Astrocyte (in vitro differentiated cells and primary cell): ENCODE data around the gene CLEC2A. TPM values are rescaled to one million over a fixed set of nuclear protein-coding genes. Genes with fewer than 3 reads are reported as not detected.

Source experiments
- DNase-seq: peaks from one replicate; pipeline ENCODE4 v3.0.0-alpha.2; 2010; ENCODE audit warnings: low read depth
- FAIRE-seq: peaks from 2 replicates; lab custom pipeline; 2011; peaks lifted over from hg19 to GRCh38; lab: Jason Lieb, UNC
- H2AFZ ChIP-seq: 2 replicates; pipeline ENCODE4 v1.6.0; 2012; ENCODE audit warnings: low read depth, low read length, inconsistent platforms
- H3K27ac ChIP-seq: 2 replicates; pipeline ENCODE4 v1.5.1; 2011; ENCODE audit warnings: low read depth, low read length, inconsistent platforms
- H3K27me3 ChIP-seq: 2 replicates; pipeline ENCODE4 v1.6.0; 2011; ENCODE audit warnings: low read length, inconsistent platforms; ENCODE audit not compliant: insufficient read depth
- H3K36me3 ChIP-seq: 2 replicates; pipeline ENCODE4 v1.5.1; 2011; ENCODE audit warnings: low read length, inconsistent platforms; ENCODE audit not compliant: insufficient read depth
- H3K4me1 ChIP-seq: 2 replicates; pipeline ENCODE4 v1.5.1; 2011; ENCODE audit warnings: low read length, inconsistent platforms; ENCODE audit not compliant: insufficient read depth
- H3K4me2 ChIP-seq: 2 replicates; pipeline ENCODE4 v1.6.0; 2012; ENCODE audit warnings: low read length, inconsistent platforms
- H3K4me3 ChIP-seq: 2 replicates; pipeline ENCODE4 v1.5.1; 2011; ENCODE audit warnings: low read depth, mild to moderate bottlenecking, low read length, inconsistent platforms; ENCODE audit not compliant: insufficient read depth
- H3K79me2 ChIP-seq: 2 replicates; pipeline ENCODE4 v1.6.0; 2012; ENCODE audit warnings: mild to moderate bottlenecking, low read length, inconsistent platforms; ENCODE audit not compliant: insufficient read depth
- H3K9ac ChIP-seq: 2 replicates; pipeline ENCODE4 v1.6.0; 2012; ENCODE audit warnings: mild to moderate bottlenecking, low read length, inconsistent platforms
- H3K9me3 ChIP-seq: 2 replicates; pipeline ENCODE4 v1.5.1; 2012; ENCODE audit warnings: low read depth, mild to moderate bottlenecking, low read length, inconsistent platforms; ENCODE audit not compliant: insufficient read depth
- H4K20me1 ChIP-seq: 2 replicates; pipeline ENCODE4 v1.6.0; 2012; ENCODE audit warnings: low read length, inconsistent platforms; ENCODE audit not compliant: insufficient read depth
- H3K27ac Mint-ChIP-seq: one replicate; pipeline ENCODE4 v1.8.0; 2021; ENCODE audit warnings: mild to moderate bottlenecking, mixed read lengths; ENCODE audit not compliant: unreplicated experiment
- H3K27me3 Mint-ChIP-seq: one replicate; pipeline ENCODE4 v1.8.0; 2021; ENCODE audit warnings: low read depth, mixed read lengths; ENCODE audit not compliant: unreplicated experiment
- H3K36me3 Mint-ChIP-seq: one replicate; pipeline ENCODE4 v1.8.0; 2021; ENCODE audit warnings: low read depth, mixed read lengths; ENCODE audit not compliant: unreplicated experiment
- H3K4me1 Mint-ChIP-seq: one replicate; pipeline ENCODE4 v1.8.0; 2021; ENCODE audit warnings: low read depth, mixed read lengths; ENCODE audit not compliant: unreplicated experiment
- H3K4me3 Mint-ChIP-seq: one replicate; pipeline ENCODE4 v1.8.0; 2021; ENCODE audit warnings: mild to moderate bottlenecking, moderate library complexity, mixed read lengths; ENCODE audit not compliant: unreplicated experiment
- H3K9me3 Mint-ChIP-seq: one replicate; pipeline ENCODE4 v1.8.0; 2021; ENCODE audit warnings: mild to moderate bottlenecking, mixed read lengths; ENCODE audit not compliant: unreplicated experiment
- CTCF ChIP-seq: IDR thresholded peaks from 2 replicates; pipeline ENCODE4 v1.5.1; 2011; ENCODE audit warnings: low read depth, mild to moderate bottlenecking, inconsistent platforms, low read length, moderate library complexity; ENCODE audit not compliant: insufficient read depth
- EZH2 ChIP-seq: IDR thresholded peaks from 2 replicates; pipeline ENCODE4 v1.6.1; 2012; ENCODE audit warnings: mild to moderate bottlenecking, low read length, inconsistent platforms; ENCODE audit not compliant: insufficient read depth
- total RNA-seq: library from RNA; stranded (reverse); gene quantifications from 2 replicates; pipeline ENCODE4 v1.2.1, GENCODE V29; 2021

The CLEC2A gene
- total RNA-seq, 1 donor from 2014 or later: 0.84 TPM

GRCh38 chr12:9944391-9944790, 12.2 kb upstream of the CLEC2A start:
- H3K36me3 ChIP-seq: no peaks in the 10 kb centered on the region
- H3K4me3 Mint-ChIP-seq: no peak overlapping the region

GRCh38 chr12:9943240-9943639, 11.1 kb upstream of the CLEC2A start:
- Mint-ChIP-seq H3K27ac (no peak overlapping the region), H3K36me3 (no peaks in the 10 kb centered on the region), H3K9me3 (peaks cover 3% of the 10 kb centered on the region), H3K4me3 (no peak overlapping the region), H3K4me1 (no peaks in the 10 kb centered on the region), H3K27me3 (no peaks in the 10 kb centered on the region)
- Histone ChIP-seq H3K79me2 (no peaks in the 10 kb centered on the region), H3K4me3 (no peak overlapping the region), H3K4me2 (no peak overlapping the region), H3K27me3 (no peaks in the 10 kb centered on the region), H3K27ac (no peak overlapping the region), H2AFZ (no peak overlapping the region), H4K20me1 (no peaks in the 10 kb centered on the region), H3K9ac (no peak overlapping the region), H3K36me3 (no peaks in the 10 kb centered on the region), H3K9me3 (no peaks in the 10 kb centered on the region), H3K4me1 (no peaks in the 10 kb centered on the region)
- TF ChIP-seq EZH2 (no peak), CTCF (no peak)
- FAIRE-seq: no peak
- DNase-seq: no peak

More at GRCh38 chr12:9944391-9944790, 12.2 kb upstream of the CLEC2A start:
- Histone ChIP-seq H3K4me1 (no peaks in the 10 kb centered on the region), H3K27me3 (no peaks in the 10 kb centered on the region), H3K4me3 (no peak overlapping the region), H3K79me2 (no peaks in the 10 kb centered on the region), H3K4me2 (no peak overlapping the region), H4K20me1 (no peaks in the 10 kb centered on the region), H3K27ac (no peak overlapping the region), H3K9ac (no peak overlapping the region), H3K9me3 (no peaks in the 10 kb centered on the region), H2AFZ (no peak overlapping the region)
- FAIRE-seq: no peak
- no peak overlapping the region for H3K27ac Mint-ChIP-seq
- H3K9me3 Mint-ChIP-seq: peaks cover 3% of the 10 kb centered on the region
- TF ChIP-seq CTCF: no peak
- TF ChIP-seq EZH2: no peak
- no peak for DNase-seq
- H3K4me1 Mint-ChIP-seq: no peaks in the 10 kb centered on the region
- no peaks in the 10 kb centered on the region for H3K36me3 Mint-ChIP-seq
- H3K27me3 Mint-ChIP-seq: no peaks in the 10 kb centered on the region

- no peak overlapping the region for H3K4me3 Mint-ChIP-seq
- no peak for FAIRE-seq
- DNase-seq: no peak
- Histone ChIP-seq H3K9ac (no peak overlapping the region), H3K4me1 (no peaks in the 10 kb centered on the region), H3K4me2 (no peak overlapping the region), H3K27ac (no peak overlapping the region), H3K79me2 (no peaks in the 10 kb centered on the region), H2AFZ (no peak overlapping the region), H3K4me3 (no peak overlapping the region), H4K20me1 (no peaks in the 10 kb centered on the region), H3K36me3 (no peaks in the 10 kb centered on the region), H3K27me3 (no peaks in the 10 kb centered on the region), H3K9me3 (no peaks in the 10 kb centered on the region)
- TF ChIP-seq EZH2 (no peak), CTCF (no peak)
- H3K27me3 Mint-ChIP-seq: no peaks in the 10 kb centered on the region
- H3K27ac Mint-ChIP-seq: no peak overlapping the region
- H3K9me3 Mint-ChIP-seq: peaks cover 3% of the 10 kb centered on the region
- no peaks in the 10 kb centered on the region for H3K36me3 Mint-ChIP-seq
- H3K4me1 Mint-ChIP-seq: no peaks in the 10 kb centered on the region
These were observed 9.7 kb upstream of the CLEC2A start for GRCh38 chr12:9941838-9942237.
